ENCODE data around the gene JSRP1.

The JSRP1 gene

DNA sequence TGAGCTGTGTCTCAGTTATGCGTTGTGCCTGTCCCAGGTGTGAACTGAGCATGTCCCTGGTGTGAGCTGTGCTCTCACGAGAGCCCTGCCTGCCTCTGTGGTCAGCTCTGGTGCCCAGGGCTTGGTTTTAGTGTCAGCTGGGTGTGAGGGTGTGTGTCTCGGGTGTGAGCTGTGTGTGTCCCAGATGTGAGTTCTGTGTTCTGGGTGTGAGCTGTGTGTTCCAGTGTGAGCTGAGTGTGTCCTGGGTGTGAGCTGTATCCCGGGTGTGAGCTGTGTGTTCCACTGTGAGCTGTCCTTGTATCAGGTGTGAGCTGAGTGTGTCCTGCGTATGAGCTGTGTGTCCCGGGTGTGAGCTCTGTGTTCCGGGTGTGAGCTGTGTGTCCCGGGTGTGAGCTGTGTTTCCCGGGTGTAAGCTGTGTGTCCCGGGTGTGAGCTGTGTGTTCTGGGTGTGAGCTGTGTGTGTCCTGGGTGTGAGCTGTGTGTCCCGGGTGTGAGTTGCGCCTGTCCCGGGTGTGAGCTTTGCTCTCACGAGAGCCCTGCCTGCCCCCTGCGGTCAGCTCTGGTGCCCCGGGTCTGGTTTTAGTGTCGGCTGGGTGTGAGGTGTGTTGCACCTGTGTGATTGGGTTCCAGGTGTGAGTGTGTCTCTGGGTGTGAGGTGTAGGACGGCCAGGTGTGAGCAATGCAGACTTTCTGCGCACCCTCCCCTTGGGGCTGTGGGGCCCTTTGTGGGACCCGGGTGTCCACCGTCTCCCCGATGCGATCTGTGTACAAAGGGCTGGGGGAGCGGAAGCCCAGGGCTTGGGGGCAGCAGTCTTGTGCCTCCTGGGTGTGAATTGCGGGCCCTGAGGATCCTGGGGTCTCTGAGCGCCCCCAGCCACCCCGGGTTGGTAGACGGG lies 32.8 kb upstream of the JSRP1 start:
- no peak for TF ChIP-seq ZNF274 (IDR thresholded peaks at IDR 0.05; ENCODE audit: low read depth, low read length)
- H3K4me3 ChIP-seq (ENCODE audit: low read length): peak overlapping the region; percentile 19; the same call in 1 of the 2 replicates

DNA sequence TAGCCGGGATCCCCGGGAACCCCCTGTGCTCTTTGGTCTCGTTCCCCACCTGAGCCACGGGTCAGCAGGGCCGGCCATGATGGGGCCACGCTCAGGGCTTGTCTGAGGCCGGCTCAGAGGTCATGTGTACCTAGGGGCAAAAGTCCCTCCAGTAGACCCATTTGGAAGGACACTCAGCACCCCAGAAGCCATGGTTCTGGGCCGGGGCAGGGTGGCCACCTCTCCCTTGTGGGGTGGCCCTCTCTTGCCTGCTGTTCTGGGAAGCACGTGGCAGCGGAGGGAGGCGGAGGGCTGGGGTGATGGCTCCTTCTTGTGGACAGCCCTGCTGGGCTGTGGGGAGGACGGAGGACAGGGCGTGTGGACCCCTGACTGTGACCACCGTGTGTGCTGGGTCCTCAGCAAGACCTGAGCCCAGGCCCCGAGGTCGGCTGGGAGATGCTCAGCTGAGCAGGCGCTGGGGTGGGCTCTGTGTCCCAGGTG lies 32.2 kb upstream of the JSRP1 start:
- no peak for TF ChIP-seq ZNF274 (IDR thresholded peaks at IDR 0.05; ENCODE audit: low read depth, low read length)
- H3K4me3 ChIP-seq (ENCODE audit: low read length): no peak overlapping the region

GRCh38 chr19:2287585-2288337 lies 31.5 kb upstream of the JSRP1 start:
- no peak overlapping the region for H3K4me3 ChIP-seq (ENCODE audit: low read length)
- no peak for TF ChIP-seq ZNF274 (IDR thresholded peaks at IDR 0.05; ENCODE audit: low read depth, low read length)

DNA sequence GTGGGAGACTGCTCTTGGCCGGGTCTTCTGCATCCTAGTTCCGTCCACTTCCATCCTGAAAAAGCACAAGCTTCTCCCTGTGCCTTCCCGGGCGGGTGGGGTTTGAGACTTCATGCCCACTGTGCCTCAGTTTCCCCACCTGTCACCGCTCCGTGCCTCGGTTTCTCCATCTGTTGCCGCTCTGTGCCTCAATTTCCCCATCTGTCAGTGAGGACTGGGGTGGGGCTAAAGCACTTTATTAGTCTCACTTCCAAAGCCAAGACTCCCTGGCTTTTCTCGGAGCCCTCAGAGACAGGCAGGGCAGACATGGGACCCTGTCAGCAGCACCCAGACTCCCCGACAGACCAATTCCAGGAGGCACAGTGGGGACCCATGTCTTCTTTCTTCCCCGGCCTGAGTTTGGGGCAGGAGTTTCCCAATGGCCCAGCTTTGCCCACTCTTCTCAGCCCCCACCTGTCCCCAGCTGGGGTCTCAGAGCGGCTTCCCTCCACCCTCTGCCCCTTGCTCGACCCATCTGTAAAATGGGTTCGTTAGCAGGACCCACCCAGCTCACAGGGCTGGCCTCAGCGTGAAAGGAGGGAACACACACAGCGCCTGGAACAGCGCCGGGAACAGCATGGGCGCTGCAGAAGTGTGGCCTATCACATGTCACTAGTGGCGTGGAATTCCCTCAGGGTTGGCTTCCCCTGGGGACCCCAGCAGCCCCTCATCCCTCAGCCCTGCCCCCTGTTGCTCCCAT lies 30.4 kb upstream of the JSRP1 start:
- no peak overlapping the region for H3K4me3 ChIP-seq (ENCODE audit: low read length)
- TF ChIP-seq ZNF274 (IDR thresholded peaks at IDR 0.05; ENCODE audit: low read depth, low read length): no peak

DNA sequence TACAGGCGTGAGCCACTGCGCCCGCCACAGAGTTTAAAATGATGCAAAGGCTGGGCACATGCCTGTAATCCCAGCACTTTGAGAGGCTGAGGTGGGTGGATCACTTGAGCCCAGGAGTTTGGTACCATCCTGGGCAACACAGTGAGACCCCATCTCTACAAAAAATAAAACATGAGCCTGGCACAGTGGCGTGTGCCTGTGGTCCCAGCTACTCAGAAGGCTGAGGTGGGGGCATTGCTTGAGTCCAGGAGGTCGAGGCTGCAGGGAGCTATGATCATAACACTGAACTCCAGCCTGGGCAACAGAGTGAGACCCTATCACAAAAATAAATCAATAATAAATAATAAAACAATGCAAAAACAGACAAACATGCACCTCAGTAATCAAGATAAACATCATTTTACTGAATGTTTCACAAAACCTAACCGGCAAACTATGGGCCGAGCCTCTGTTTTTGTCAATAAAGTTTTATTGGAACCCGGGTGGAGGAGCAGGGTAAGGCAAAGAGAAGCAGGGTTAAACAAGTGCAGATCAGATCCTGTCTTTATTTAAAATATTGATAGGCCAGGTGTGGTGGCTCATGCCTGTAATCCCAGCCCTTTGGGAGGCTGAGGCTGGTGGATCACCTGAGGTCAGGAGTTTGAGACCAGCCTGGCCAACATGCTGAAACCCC lies 27.8 kb upstream of the JSRP1 start:
- no peak overlapping the region for H3K4me3 ChIP-seq (ENCODE audit: low read length)
- TF ChIP-seq ZNF274 (IDR thresholded peaks at IDR 0.05; ENCODE audit: low read depth, low read length): no peak

- no peak for TF ChIP-seq ZNF274 (IDR thresholded peaks at IDR 0.05; ENCODE audit: low read depth, low read length)
- no peak overlapping the region for H3K4me3 ChIP-seq (ENCODE audit: low read length)
Observed at GRCh38 chr19:2282862-2283237, 26.6 kb upstream of the JSRP1 start.

DNA sequence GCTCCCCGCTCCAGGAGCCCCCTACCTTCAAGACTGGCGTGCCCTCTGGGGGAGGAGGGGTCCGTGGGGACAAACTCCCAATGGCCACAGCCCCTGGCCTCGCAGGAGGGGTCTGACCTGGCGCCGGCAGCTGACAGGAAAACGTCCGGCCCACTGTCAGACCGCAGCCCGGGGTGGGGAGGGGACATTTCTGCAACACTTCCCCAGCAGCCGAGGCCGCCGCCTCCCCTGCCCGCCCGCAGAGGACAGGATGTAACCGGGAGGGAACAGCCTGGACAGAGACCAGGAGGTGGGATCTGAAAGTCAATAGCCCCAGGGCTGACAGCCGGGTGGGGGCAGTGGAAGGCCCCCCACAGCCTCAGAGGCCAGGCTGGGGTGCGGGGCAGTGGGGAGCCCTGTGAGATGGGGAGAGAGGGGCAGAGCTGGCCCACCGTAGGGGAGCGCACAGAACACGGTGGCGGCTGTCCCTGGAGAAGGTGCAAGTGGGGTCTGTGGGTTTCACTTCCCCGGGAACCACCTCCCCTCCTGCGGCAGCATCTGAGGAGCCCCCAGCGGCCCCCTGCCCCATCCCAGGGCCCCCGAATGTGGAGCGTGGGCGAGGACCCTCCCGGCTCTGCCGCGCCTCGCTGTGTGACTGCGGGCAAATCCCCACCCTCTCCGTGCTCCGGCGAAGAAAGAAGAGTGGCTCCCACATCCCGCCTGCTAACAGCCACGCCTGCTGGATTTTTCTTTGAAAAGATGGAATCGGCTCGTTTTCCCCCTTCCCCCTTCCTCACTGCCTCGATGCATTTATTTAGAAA lies 26.0 kb upstream of the JSRP1 start, which contains the start of gene PEAK3:
Gene PEAK3 (minus strand): TSS at position 114 of the 800 bp plus-strand sequence. CDS start 1,244 bp downstream, outside the sequence.
- H3K4me3 ChIP-seq (ENCODE audit: low read length): peak within 1 kb of the TSS; percentile 15; the same call in 1 of the 2 replicates
- TF ChIP-seq ZNF274 (IDR thresholded peaks at IDR 0.05; ENCODE audit: low read depth, low read length): no peak

DNA sequence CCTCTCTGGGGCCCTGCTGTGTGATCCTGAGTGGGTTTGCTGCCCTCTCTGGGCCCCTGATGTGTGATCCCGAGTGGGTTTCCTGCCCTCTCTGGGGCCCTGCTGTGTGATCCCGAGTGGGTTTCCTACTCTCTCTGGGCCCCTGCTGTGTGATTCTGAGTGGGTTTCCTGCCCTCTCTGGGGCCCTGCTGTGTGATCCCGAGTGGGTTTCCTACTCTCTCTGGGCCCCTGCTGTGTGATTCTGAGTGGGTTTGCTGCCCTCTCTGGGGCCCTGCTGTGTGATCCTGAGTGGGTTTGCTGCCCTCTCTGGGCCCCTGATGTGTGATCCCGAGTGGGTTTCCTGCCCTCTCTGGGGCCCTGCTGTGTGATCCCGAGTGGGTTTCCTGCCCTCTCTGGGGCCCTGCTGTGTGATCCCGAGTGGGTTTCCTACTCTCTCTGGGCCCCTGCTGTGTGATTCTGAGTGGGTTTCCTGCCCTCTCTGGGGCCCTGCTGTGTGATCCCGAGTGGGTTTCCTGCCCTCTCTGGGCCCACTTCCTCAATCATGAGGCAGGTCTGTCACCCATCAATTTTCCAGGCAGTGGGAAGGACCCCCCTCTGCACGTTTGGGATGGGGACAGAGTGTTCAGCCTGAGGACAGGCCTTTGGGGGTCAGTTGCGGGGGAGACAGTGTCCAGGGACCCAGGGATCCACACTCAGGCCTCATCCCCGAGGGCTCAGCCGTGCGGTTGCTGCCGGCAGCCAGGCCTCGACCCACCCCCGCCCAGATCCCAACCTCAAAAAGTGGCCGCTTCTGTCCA lies 25.2 kb upstream of the JSRP1 start:
- peak overlapping the region; percentile 15; the same call in 1 of the 2 replicates for H3K4me3 ChIP-seq (ENCODE audit: low read length)

- H3K4me3 ChIP-seq (ENCODE audit: low read length): no peak overlapping the region
- no peak for TF ChIP-seq ZNF274 (IDR thresholded peaks at IDR 0.05; ENCODE audit: low read depth, low read length)
Observed at GRCh38 chr19:2280633-2281264, 24.5 kb upstream of the JSRP1 start.

DNA sequence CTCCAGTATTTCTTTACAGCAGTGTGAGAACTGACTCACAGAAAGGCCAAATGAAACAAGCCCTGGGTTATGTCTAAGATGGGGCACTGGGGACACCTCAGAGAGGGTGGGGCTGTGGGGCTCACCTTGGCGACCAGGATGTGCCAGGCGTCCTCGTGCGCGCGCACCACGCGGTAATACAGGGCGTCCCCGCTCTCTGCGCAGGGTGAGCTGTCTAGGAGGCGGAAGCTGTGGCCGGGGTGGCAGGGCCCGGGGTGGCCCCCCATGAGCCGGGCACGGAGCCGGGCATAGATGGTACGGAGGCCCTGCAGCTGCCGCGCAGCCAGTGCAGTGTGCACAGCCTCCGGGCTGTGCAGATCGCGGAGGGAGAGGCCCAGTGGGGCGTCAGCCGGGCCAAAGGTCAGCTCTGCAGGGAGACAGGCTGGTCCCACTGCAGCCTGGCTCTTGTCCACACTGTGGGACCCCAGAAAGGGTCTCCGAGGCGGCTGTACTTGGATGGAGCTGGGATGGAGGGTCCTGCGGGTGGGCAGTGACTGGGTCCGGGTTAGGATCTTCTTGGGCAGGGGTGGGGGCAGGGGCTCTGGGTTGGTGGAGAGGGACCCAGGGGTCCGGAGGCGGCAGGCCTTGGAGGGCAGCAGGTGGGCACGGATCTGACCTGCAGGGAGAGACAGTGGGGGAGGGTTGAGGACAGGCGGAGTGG lies 22.4 kb upstream of the JSRP1 start:
- H3K4me3 ChIP-seq (ENCODE audit: low read length): no peak overlapping the region
- TF ChIP-seq ZNF274 (IDR thresholded peaks at IDR 0.05; ENCODE audit: low read depth, low read length): no peak

GRCh38 chr19:2277138-2277537 lies 20.9 kb upstream of the JSRP1 start:
- no peak overlapping the region for H3K4me3 ChIP-seq (ENCODE audit: low read length)
- no peak for TF ChIP-seq ZNF274 (IDR thresholded peaks at IDR 0.05; ENCODE audit: low read depth, low read length)
